Measurements from ENCODE around the gene GAA. TPM values are rescaled to one million over a fixed set of nuclear protein-coding genes. Genes with fewer than 3 reads are reported as not detected.

Gene GAA
- total and polyA plus RNA-seq, 2 of the 8 experiments (the other 6 are each of a cell fraction or from before 2014, with no cell fraction given): 14.8 to 30.0 TPM

DNA sequence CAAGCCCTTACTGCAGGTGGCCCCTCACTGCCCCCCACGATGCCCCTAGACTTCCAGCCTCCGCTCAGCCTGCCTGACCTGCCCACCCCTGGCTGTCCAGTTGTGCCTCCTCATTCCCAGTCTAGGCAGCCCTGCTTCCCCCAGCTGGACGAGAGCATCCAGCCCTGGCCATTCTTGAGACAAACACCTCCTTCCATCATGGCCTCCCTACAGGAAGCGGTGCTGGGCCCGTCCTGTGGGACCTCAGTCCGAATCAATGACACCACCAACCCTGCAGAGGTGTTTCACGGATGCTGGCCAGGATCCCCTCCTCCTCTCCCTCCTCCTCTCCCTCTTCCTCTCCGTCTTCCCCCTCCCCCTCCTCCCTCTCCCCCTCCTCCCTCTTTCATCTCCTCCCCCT, 36.7 kb upstream of the GAA start (continued):
- TF ChIP-seq, protein P1, sequence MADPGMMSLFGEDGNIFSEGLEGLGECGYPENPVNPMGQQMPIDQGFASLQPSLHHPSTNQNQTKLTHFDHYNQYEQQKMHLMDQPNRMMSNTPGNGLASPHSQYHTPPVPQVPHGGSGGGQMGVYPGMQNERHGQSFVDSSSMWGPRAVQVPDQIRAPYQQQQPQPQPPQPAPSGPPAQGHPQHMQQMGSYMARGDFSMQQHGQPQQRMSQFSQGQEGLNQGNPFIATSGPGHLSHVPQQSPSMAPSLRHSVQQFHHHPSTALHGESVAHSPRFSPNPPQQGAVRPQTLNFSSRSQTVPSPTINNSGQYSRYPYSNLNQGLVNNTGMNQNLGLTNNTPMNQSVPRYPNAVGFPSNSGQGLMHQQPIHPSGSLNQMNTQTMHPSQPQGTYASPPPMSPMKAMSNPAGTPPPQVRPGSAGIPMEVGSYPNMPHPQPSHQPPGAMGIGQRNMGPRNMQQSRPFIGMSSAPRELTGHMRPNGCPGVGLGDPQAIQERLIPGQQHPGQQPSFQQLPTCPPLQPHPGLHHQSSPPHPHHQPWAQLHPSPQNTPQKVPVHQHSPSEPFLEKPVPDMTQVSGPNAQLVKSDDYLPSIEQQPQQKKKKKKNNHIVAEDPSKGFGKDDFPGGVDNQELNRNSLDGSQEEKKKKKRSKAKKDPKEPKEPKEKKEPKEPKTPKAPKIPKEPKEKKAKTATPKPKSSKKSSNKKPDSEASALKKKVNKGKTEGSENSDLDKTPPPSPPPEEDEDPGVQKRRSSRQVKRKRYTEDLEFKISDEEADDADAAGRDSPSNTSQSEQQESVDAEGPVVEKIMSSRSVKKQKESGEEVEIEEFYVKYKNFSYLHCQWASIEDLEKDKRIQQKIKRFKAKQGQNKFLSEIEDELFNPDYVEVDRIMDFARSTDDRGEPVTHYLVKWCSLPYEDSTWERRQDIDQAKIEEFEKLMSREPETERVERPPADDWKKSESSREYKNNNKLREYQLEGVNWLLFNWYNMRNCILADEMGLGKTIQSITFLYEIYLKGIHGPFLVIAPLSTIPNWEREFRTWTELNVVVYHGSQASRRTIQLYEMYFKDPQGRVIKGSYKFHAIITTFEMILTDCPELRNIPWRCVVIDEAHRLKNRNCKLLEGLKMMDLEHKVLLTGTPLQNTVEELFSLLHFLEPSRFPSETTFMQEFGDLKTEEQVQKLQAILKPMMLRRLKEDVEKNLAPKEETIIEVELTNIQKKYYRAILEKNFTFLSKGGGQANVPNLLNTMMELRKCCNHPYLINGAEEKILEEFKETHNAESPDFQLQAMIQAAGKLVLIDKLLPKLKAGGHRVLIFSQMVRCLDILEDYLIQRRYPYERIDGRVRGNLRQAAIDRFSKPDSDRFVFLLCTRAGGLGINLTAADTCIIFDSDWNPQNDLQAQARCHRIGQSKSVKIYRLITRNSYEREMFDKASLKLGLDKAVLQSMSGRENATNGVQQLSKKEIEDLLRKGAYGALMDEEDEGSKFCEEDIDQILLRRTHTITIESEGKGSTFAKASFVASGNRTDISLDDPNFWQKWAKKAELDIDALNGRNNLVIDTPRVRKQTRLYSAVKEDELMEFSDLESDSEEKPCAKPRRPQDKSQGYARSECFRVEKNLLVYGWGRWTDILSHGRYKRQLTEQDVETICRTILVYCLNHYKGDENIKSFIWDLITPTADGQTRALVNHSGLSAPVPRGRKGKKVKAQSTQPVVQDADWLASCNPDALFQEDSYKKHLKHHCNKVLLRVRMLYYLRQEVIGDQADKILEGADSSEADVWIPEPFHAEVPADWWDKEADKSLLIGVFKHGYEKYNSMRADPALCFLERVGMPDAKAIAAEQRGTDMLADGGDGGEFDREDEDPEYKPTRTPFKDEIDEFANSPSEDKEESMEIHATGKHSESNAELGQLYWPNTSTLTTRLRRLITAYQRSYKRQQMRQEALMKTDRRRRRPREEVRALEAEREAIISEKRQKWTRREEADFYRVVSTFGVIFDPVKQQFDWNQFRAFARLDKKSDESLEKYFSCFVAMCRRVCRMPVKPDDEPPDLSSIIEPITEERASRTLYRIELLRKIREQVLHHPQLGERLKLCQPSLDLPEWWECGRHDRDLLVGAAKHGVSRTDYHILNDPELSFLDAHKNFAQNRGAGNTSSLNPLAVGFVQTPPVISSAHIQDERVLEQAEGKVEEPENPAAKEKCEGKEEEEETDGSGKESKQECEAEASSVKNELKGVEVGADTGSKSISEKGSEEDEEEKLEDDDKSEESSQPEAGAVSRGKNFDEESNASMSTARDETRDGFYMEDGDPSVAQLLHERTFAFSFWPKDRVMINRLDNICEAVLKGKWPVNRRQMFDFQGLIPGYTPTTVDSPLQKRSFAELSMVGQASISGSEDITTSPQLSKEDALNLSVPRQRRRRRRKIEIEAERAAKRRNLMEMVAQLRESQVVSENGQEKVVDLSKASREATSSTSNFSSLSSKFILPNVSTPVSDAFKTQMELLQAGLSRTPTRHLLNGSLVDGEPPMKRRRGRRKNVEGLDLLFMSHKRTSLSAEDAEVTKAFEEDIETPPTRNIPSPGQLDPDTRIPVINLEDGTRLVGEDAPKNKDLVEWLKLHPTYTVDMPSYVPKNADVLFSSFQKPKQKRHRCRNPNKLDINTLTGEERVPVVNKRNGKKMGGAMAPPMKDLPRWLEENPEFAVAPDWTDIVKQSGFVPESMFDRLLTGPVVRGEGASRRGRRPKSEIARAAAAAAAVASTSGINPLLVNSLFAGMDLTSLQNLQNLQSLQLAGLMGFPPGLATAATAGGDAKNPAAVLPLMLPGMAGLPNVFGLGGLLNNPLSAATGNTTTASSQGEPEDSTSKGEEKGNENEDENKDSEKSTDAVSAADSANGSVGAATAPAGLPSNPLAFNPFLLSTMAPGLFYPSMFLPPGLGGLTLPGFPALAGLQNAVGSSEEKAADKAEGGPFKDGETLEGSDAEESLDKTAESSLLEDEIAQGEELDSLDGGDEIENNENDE (IDR thresholded peaks at IDR 0.05; ENCODE audit: insufficient replicate concordance, low read length): no peak
- TF ChIP-seq POLR2A (IDR thresholded peaks at IDR 0.05; ENCODE audit: control extremely low read depth in 1 of 2, low read depth in 2 of 2, low read length in 2 of 2) (no peak), GABPA (IDR thresholded peaks at IDR 0.05; ENCODE audit: borderline replicate concordance, insufficient read depth, low read length) (no peak), JUN (IDR thresholded peaks at IDR 0.05; ENCODE audit: low read depth, low read length) (no peak)
